ENCODE results near the gene ZFAND4.
A peak's percentile ranks its signal among the peaks of the same experiment; 100 is the strongest.
"Not testable (repeated sequence)": the region's sequence is repeated elsewhere in the genome, so short reads cannot be mapped to it uniquely, and the experiment has no call there.

Gene ZFAND4

GRCh38 chr10:45640941-45641340 is 31.6 kb downstream of the ZFAND4 start:
- no peak for DNase-seq (ENCODE audit: low read depth)

GRCh38 chr10:45640049-45640448 is 32.5 kb downstream of the ZFAND4 start:
- no peak for DNase-seq (ENCODE audit: low read depth)

- DNase-seq (ENCODE audit: low read depth), result no peak
These were observed 45.0 kb downstream of the ZFAND4 start for GRCh38 chr10:45627412-45628048.

GRCh38 chr10:45625879-45626278 is 46.7 kb downstream of the ZFAND4 start:
- DNase-seq (ENCODE audit: low read depth), result no peak

- no peak for DNase-seq (ENCODE audit: low read depth)
These were observed 47.8 kb downstream of the ZFAND4 start for GRCh38 chr10:45624724-45625123.

GRCh38 chr10:45614869-45615268 is 57.7 kb downstream of the ZFAND4 start:
- DNase-seq (ENCODE audit: low read depth), result no peak

- DNase-seq (ENCODE audit: low read depth), result no peak
These were observed 59.8 kb downstream of the ZFAND4 start for GRCh38 chr10:45612741-45613140.

- no peak for DNase-seq (ENCODE audit: low read depth)
These were observed 64.5 kb downstream of the ZFAND4 start for GRCh38 chr10:45608052-45608451.

- no peak for DNase-seq (ENCODE audit: low read depth)
These were observed 65.3 kb downstream of the ZFAND4 start for GRCh38 chr10:45607276-45607675.

GRCh38 chr10:45602836-45603235 is 69.7 kb downstream of the ZFAND4 start:
- no peak for DNase-seq (ENCODE audit: low read depth)

- DNase-seq (ENCODE audit: low read depth), result no peak
These were observed 70.4 kb downstream of the ZFAND4 start for GRCh38 chr10:45602082-45602730.

GRCh38 chr10:45601254-45601930 is 71.2 kb downstream of the ZFAND4 start:
- not testable (repeated sequence) for DNase-seq (ENCODE audit: low read depth)

- not testable (repeated sequence) for DNase-seq (ENCODE audit: low read depth)
These were observed 72.0 kb downstream of the ZFAND4 start for GRCh38 chr10:45600337-45601253.

- no peak for DNase-seq (ENCODE audit: low read depth)
These were observed 72.9 kb downstream of the ZFAND4 start for GRCh38 chr10:45599646-45600045.

GRCh38 chr10:45599021-45599603 is 73.5 kb downstream of the ZFAND4 start:
- no peak for DNase-seq (ENCODE audit: low read depth)

GRCh38 chr10:45596526-45596925 is 76.0 kb downstream of the ZFAND4 start:
- no peak for DNase-seq (ENCODE audit: low read depth)

GRCh38 chr10:45594276-45595157 is 78.1 kb downstream of the ZFAND4 start:
- peak; percentile 86 for DNase-seq (ENCODE audit: low read depth)

GRCh38 chr10:45593938-45594275 is 78.7 kb downstream of the ZFAND4 start:
- no peak for DNase-seq (ENCODE audit: low read depth)

- no peak for DNase-seq (ENCODE audit: low read depth)
These were observed 79.6 kb downstream of the ZFAND4 start for GRCh38 chr10:45592926-45593325.

- no peak for DNase-seq (ENCODE audit: low read depth)
These were observed 80.1 kb downstream of the ZFAND4 start for GRCh38 chr10:45592432-45592831.

- no peak for DNase-seq (ENCODE audit: low read depth)
These were observed 81.3 kb downstream of the ZFAND4 start for GRCh38 chr10:45591280-45591679.
